ENCODE data around the gene P3R3URF.

Gene P3R3URF

DNA sequence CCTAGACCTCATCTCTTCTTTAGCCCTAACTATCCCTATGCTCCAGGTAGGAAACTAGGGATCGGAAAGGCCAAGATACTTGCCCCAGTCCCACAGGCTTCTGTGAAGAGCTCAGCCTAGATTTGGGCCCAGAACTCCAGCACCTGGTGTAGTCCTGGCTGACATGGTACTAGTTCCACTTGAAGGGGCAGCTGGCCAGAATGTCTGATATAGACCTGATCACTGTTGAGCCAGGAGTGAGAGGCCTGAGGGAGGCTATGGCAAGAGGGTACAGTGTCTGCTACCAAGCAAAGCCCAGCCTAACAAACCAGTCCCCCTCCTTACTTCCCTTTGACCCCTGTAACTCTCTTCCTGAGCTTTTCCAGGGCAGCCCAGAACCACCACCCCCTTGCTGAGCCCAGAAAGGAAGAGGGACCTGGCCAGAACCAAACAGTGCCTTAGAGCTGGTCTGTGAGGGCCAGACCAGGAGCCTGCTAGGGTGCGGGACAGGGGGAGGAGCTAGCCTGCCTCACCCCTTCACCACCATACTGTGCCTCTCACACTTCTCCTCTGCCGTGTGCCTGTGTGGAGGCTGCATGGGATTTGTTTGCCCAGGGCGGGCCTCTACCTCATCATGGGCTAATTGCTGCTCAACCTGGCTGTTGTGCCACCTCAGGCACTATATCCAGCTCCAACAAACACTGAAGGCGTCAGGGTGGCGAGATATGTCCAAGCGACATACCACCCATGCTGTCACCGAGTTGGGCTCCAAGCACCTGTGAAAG lies 11.0 kb upstream of the P3R3URF start:
- no peak for ATAC-seq
- no peak for TF ChIP-seq OSR1 (CRISPR knock-in tag; IDR thresholded peaks at IDR 0.05)
- no peak for TF ChIP-seq CREB5 (CRISPR knock-in tag; IDR thresholded peaks at IDR 0.05; ENCODE audit: low read depth)

DNA sequence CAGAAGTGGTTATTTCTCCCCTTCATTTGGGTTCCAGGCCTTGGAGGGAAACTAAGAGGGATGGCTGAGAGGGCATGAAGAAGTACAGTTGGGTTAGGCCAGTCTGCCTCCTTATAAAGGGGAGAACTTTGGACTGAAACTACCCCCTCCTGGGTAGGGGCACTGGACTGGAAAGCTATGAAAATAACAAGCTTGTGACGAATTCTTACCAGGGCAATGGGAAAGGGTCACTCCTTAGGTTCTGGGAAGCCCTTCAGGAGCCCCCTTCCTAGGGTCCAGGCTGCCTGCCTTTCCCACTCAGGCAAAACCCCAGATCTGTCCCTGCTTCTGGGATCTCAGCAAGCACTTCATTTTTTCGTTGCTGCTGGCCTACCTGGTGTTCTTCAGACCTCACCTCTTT lies 9.8 kb upstream of the P3R3URF start:
- TF ChIP-seq ZNF565 (CRISPR knock-in tag; conservative IDR thresholded peaks at IDR 0.05; ENCODE audit: low read depth) (no peak), PPARA (CRISPR knock-in tag; IDR thresholded peaks at IDR 0.05; ENCODE audit: borderline replicate concordance) (no peak), BACH2 (CRISPR knock-in tag; IDR thresholded peaks at IDR 0.05; ENCODE audit: borderline replicate concordance) (no peak), ZNF70 (CRISPR knock-in tag; IDR thresholded peaks at IDR 0.05) (no peak), SNAI2 (CRISPR knock-in tag; IDR thresholded peaks at IDR 0.05) (no peak), TSHZ2 (CRISPR knock-in tag; IDR thresholded peaks at IDR 0.05) (no peak), ZNF8 (CRISPR knock-in tag; IDR thresholded peaks at IDR 0.05) (no peak), ZFP3 (CRISPR knock-in tag; IDR thresholded peaks at IDR 0.05) (no peak), CREB5 (CRISPR knock-in tag; IDR thresholded peaks at IDR 0.05; ENCODE audit: low read depth) (no peak), GLIS3 (CRISPR knock-in tag; IDR thresholded peaks at IDR 0.05) (no peak), TCF4 (CRISPR knock-in tag; IDR thresholded peaks at IDR 0.05; ENCODE audit: borderline replicate concordance) (no peak), ESRRG (CRISPR knock-in tag; IDR thresholded peaks at IDR 0.05) (no peak), ARNTL (CRISPR knock-in tag; IDR thresholded peaks at IDR 0.05; ENCODE audit: borderline replicate concordance, low read depth) (no peak), ISL1 (CRISPR knock-in tag; IDR thresholded peaks at IDR 0.05) (no peak), RARB (CRISPR knock-in tag; IDR thresholded peaks at IDR 0.05) (no peak), TOX (CRISPR knock-in tag; IDR thresholded peaks at IDR 0.05; ENCODE audit: borderline replicate concordance) (no peak)
- TF ChIP-seq, protein P1, sequence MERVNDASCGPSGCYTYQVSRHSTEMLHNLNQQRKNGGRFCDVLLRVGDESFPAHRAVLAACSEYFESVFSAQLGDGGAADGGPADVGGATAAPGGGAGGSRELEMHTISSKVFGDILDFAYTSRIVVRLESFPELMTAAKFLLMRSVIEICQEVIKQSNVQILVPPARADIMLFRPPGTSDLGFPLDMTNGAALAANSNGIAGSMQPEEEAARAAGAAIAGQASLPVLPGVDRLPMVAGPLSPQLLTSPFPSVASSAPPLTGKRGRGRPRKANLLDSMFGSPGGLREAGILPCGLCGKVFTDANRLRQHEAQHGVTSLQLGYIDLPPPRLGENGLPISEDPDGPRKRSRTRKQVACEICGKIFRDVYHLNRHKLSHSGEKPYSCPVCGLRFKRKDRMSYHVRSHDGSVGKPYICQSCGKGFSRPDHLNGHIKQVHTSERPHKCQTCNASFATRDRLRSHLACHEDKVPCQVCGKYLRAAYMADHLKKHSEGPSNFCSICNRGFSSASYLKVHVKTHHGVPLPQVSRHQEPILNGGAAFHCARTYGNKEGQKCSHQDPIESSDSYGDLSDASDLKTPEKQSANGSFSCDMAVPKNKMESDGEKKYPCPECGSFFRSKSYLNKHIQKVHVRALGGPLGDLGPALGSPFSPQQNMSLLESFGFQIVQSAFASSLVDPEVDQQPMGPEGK (CRISPR knock-in tag; IDR thresholded peaks at IDR 0.05; ENCODE audit: borderline replicate concordance) = no peak
- ATAC-seq = no peak

GRCh38 chr1:46184920-46185658 lies 8.8 kb upstream of the P3R3URF start:
- no peak for ATAC-seq
- TF ChIP-seq TCF4 (CRISPR knock-in tag; IDR thresholded peaks at IDR 0.05; ENCODE audit: borderline replicate concordance) = no peak
- no peak for TF ChIP-seq ZC3H10 (CRISPR knock-in tag; IDR thresholded peaks at IDR 0.05)
- no peak for TF ChIP-seq RARB (CRISPR knock-in tag; IDR thresholded peaks at IDR 0.05)
- TF ChIP-seq, protein P2, sequence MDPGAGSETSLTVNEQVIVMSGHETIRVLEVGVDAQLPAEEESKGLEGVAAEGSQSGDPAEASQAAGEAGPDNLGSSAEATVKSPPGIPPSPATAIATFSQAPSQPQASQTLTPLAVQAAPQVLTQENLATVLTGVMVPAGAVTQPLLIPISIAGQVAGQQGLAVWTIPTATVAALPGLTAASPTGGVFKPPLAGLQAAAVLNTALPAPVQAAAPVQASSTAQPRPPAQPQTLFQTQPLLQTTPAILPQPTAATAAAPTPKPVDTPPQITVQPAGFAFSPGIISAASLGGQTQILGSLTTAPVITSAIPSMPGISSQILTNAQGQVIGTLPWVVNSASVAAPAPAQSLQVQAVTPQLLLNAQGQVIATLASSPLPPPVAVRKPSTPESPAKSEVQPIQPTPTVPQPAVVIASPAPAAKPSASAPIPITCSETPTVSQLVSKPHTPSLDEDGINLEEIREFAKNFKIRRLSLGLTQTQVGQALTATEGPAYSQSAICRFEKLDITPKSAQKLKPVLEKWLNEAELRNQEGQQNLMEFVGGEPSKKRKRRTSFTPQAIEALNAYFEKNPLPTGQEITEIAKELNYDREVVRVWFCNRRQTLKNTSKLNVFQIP (CRISPR knock-in tag; IDR thresholded peaks at IDR 0.05; ENCODE audit: borderline replicate concordance, low read depth) = no peak
- TF ChIP-seq TSHZ2 (CRISPR knock-in tag; IDR thresholded peaks at IDR 0.05) = no peak
- TF ChIP-seq, protein P1 (CRISPR knock-in tag; IDR thresholded peaks at IDR 0.05; ENCODE audit: borderline replicate concordance) = no peak
- TF ChIP-seq ZFP3 (CRISPR knock-in tag; IDR thresholded peaks at IDR 0.05) = no peak
- no peak for TF ChIP-seq GLIS3 (CRISPR knock-in tag; IDR thresholded peaks at IDR 0.05)

Data from SK-N-SH treated with all-trans-retinoic acid at 6 μM for 48 hours (cell line).